Neural cell (in vitro differentiated cells): Measurements from ENCODE around the gene PPP2R3A. TPM values are rescaled to one million over a fixed set of nuclear protein-coding genes. Genes with fewer than 3 reads are reported as not detected.

Source experiments
- H2AFZ ChIP-seq: fragments of 200-600, 300-800 bp; sonication (generic), shearing (Covaris generic); 2 replicates; pipeline ENCODE4 v1.6.0; 2014; ENCODE audit warnings: low read depth, mild to moderate bottlenecking, antibody characterized with exemption, low read length, moderate library complexity
- H3F3A ChIP-seq: fragments of 200-600 bp; shearing (Covaris generic); 2 replicates; pipeline ENCODE4 v1.6.1; 2016; ENCODE audit warnings: mild to moderate bottlenecking, moderate library complexity, mixed read lengths, antibody characterized with exemption, low read length; ENCODE audit not compliant: insufficient read depth, poor library complexity, severe bottlenecking
- H3K27ac ChIP-seq: fragments of 200-600, 300-800 bp; sonication (generic), shearing (Covaris generic); 2 replicates; pipeline ENCODE4 v1.5.1; 2014; ENCODE audit warnings: mild to moderate bottlenecking, low read length, moderate library complexity
- H3K27me3 ChIP-seq: fragments of 300-800, 200-600 bp; sonication (generic), shearing (Covaris generic); 2 replicates; pipeline ENCODE4 v1.6.0; 2014; ENCODE audit warnings: mild to moderate bottlenecking, low read depth, low read length, moderate library complexity; ENCODE audit not compliant: insufficient read depth
- H3K36me3 ChIP-seq: fragments of 300-800, 200-600 bp; sonication (generic), shearing (Covaris generic); 2 replicates; pipeline ENCODE4 v1.5.1; 2014; ENCODE audit warnings: mild to moderate bottlenecking, antibody characterized with exemption, low read length, moderate library complexity; ENCODE audit not compliant: insufficient read depth
- H3K4me2 ChIP-seq: fragments of 300-800, 200-600 bp; sonication (generic), shearing (Covaris generic); 2 replicates; pipeline ENCODE4 v1.6.0; 2014; ENCODE audit warnings: mild to moderate bottlenecking, low read length
- H3K4me3 ChIP-seq: fragments of 300-800, 200-600 bp; sonication (generic), shearing (Covaris generic); 2 replicates; pipeline ENCODE4 v1.5.1; 2014; ENCODE audit warnings: mild to moderate bottlenecking, low read length, moderate library complexity
- H3K79me2 ChIP-seq: fragments of 200-600 bp; shearing (Covaris generic); replicated peaks from 2 replicates; pipeline ENCODE4 v1.6.0; 2014; ENCODE audit warnings: mild to moderate bottlenecking, low read length, moderate library complexity; ENCODE audit not compliant: insufficient read depth
- H3K9ac ChIP-seq: fragments of 300-800, 200-600 bp; sonication (generic), shearing (Covaris generic); 2 replicates; pipeline ENCODE4 v1.6.1; 2016; ENCODE audit warnings: mild to moderate bottlenecking, low read length, mixed read lengths
- H3K9me2 ChIP-seq: fragments of 200-600 bp; shearing (Covaris generic); 2 replicates; pipeline ENCODE4 v1.6.1; 2016; ENCODE audit warnings: mild to moderate bottlenecking, low read length, mixed read lengths; ENCODE audit not compliant: insufficient read depth
- H3K9me3 ChIP-seq: fragments of 200-600, 300-800 bp; sonication (generic), shearing (Covaris generic); 2 replicates; pipeline ENCODE4 v1.6.1; 2016; ENCODE audit warnings: mild to moderate bottlenecking, mixed run types, low read length, moderate library complexity, mixed read lengths
- H4K20me1 ChIP-seq: fragments of 200-600 bp; shearing (Covaris generic); 2 replicates; pipeline ENCODE4 v1.6.1; 2016; ENCODE audit warnings: mild to moderate bottlenecking, mixed run types; ENCODE audit not compliant: insufficient read depth
- EP300 ChIP-seq: fragments of 450-650 bp; conservative IDR thresholded peaks from 2 replicates; pipeline ENCODE4 v1.6.1; 2014; ENCODE audit warnings: antibody characterized with exemption, mild to moderate bottlenecking, moderate library complexity; ENCODE audit not compliant: poor library complexity, severe bottlenecking
- EZH2 ChIP-seq: fragments of 200-600, 300-800 bp; shearing (Covaris generic), sonication (generic); IDR thresholded peaks from 2 replicates; pipeline ENCODE4 v1.6.1; 2014; ENCODE audit warnings: antibody characterized with exemption, low read length, borderline replicate concordance, mild to moderate bottlenecking; ENCODE audit not compliant: insufficient read depth, poor library complexity, severe bottlenecking
- MXI1 ChIP-seq: fragments of 450-650 bp; conservative IDR thresholded peaks from 2 replicates; pipeline ENCODE4 v1.6.1; 2014; ENCODE audit warnings: antibody characterized with exemption, mild to moderate bottlenecking; ENCODE audit not compliant: poor library complexity, severe bottlenecking
- POLR2AphosphoS5 ChIP-seq: IDR thresholded peaks from 2 replicates; pipeline ENCODE4 v1.6.1; 2012
- RAD21 ChIP-seq: fragments of 450-650 bp; conservative IDR thresholded peaks from 2 replicates; pipeline ENCODE4 v1.6.1; 2014; ENCODE audit warnings: antibody characterized with exemption, mild to moderate bottlenecking, moderate library complexity
- SMC3 ChIP-seq: fragments of 450-650 bp; conservative IDR thresholded peaks from 2 replicates; pipeline ENCODE4 v1.6.1; 2014; ENCODE audit warnings: antibody characterized with exemption, mild to moderate bottlenecking, moderate library complexity; ENCODE audit not compliant: poor library complexity
- TAF1 ChIP-seq: IDR thresholded peaks from 2 replicates; pipeline ENCODE4 v1.6.1; 2012; ENCODE audit warnings: low read depth
- polyA plus RNA-seq: library from polyadenylated mRNA; depleted of rRNA; stranded (reverse); fragments of >200 nt; gene quantifications from 2 replicates; pipeline ENCODE4 v1.2.3, GENCODE V29; 2014
- TF ChIP-seq, protein P1 (sequence below): IDR thresholded peaks from 2 replicates; pipeline ENCODE4 v1.6.1; 2012; ENCODE audit warnings: borderline replicate concordance
- TF ChIP-seq, protein P2 (sequence below): fragments of 450-650 bp; IDR thresholded peaks from 2 replicates; pipeline ENCODE4 v1.5.1; 2014; ENCODE audit warnings: antibody characterized with exemption, mild to moderate bottlenecking, moderate library complexity; ENCODE audit not compliant: poor library complexity, severe bottlenecking

Gene PPP2R3A
- polyA plus RNA-seq, 1 donor from 2014 or later = 17.9 TPM

DNA sequence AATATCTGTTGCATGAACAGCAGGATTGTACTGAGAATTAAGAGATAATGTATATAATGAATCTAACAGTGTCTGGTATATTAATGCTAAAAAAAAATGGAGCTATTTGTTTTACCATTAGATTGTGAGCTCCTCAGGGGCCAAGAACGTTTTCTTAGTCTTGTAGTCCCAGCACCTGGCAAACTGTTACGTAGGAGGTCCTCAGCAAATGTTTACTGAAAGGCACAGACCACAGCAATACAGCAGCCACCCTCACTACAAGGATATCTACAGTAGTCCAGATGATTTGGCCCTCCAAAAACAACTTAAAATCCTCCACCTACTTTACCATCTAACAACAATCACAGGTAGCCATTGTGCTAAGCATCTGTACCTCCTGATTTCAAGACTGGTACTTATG, 170.9 kb downstream of the PPP2R3A start:
- no peak overlapping the region for H3K4me2 ChIP-seq
- TF ChIP-seq SMC3 = no peak
- TF ChIP-seq EZH2 = no peak
- TF ChIP-seq EP300 = no peak
- TF ChIP-seq, protein P1, sequence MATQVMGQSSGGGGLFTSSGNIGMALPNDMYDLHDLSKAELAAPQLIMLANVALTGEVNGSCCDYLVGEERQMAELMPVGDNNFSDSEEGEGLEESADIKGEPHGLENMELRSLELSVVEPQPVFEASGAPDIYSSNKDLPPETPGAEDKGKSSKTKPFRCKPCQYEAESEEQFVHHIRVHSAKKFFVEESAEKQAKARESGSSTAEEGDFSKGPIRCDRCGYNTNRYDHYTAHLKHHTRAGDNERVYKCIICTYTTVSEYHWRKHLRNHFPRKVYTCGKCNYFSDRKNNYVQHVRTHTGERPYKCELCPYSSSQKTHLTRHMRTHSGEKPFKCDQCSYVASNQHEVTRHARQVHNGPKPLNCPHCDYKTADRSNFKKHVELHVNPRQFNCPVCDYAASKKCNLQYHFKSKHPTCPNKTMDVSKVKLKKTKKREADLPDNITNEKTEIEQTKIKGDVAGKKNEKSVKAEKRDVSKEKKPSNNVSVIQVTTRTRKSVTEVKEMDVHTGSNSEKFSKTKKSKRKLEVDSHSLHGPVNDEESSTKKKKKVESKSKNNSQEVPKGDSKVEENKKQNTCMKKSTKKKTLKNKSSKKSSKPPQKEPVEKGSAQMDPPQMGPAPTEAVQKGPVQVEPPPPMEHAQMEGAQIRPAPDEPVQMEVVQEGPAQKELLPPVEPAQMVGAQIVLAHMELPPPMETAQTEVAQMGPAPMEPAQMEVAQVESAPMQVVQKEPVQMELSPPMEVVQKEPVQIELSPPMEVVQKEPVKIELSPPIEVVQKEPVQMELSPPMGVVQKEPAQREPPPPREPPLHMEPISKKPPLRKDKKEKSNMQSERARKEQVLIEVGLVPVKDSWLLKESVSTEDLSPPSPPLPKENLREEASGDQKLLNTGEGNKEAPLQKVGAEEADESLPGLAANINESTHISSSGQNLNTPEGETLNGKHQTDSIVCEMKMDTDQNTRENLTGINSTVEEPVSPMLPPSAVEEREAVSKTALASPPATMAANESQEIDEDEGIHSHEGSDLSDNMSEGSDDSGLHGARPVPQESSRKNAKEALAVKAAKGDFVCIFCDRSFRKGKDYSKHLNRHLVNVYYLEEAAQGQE = no peak
- no peak for TF ChIP-seq MXI1
- TF ChIP-seq POLR2AphosphoS5 = no peak
- TF ChIP-seq, protein P2, sequence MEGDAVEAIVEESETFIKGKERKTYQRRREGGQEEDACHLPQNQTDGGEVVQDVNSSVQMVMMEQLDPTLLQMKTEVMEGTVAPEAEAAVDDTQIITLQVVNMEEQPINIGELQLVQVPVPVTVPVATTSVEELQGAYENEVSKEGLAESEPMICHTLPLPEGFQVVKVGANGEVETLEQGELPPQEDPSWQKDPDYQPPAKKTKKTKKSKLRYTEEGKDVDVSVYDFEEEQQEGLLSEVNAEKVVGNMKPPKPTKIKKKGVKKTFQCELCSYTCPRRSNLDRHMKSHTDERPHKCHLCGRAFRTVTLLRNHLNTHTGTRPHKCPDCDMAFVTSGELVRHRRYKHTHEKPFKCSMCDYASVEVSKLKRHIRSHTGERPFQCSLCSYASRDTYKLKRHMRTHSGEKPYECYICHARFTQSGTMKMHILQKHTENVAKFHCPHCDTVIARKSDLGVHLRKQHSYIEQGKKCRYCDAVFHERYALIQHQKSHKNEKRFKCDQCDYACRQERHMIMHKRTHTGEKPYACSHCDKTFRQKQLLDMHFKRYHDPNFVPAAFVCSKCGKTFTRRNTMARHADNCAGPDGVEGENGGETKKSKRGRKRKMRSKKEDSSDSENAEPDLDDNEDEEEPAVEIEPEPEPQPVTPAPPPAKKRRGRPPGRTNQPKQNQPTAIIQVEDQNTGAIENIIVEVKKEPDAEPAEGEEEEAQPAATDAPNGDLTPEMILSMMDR = no peak
- no peak for TF ChIP-seq RAD21
- no peak for TF ChIP-seq TAF1
- no peak overlapping the region for H3K4me3 ChIP-seq
- H3K79me2 ChIP-seq = no peaks in the 10 kb centered on the region
- no peaks in the 10 kb centered on the region for H3K9me2 ChIP-seq
- H2AFZ ChIP-seq = no peak overlapping the region
- H3K9me3 ChIP-seq = no peaks in the 10 kb centered on the region
- no peaks in the 10 kb centered on the region for H4K20me1 ChIP-seq
- no peak overlapping the region for H3K27ac ChIP-seq
- H3K36me3 ChIP-seq = no peaks in the 10 kb centered on the region
- no peak overlapping the region for H3K9ac ChIP-seq
- H3F3A ChIP-seq = no peaks in the 10 kb centered on the region
- H3K27me3 ChIP-seq = no peaks in the 10 kb centered on the region

DNA sequence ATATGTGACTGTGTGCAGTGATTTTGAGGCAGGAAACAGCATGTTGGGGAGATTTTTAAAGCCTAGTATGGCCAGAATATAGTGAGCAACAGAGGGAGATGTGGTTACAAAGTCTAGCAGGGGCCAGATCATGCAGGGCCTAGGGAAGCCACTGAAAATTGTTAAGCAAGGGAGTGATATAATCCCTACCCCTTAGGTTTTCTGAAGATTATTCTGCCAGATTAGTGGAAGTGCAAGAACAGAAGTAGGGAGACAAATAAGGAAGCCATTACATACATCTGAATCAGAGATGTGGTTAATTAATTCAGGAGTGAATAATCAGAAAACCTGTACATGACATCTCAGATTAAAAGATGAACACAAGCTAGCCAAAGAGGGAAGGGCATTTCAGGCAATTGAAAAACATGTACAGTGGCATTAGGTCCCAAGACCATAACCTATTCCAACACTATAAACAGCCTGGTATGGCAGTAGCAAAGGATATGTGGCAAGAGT, 175.8 kb downstream of the PPP2R3A start:
- no peaks in the 10 kb centered on the region for H3K9me2 ChIP-seq
- H3F3A ChIP-seq = no peaks in the 10 kb centered on the region
- no peak overlapping the region for H3K9ac ChIP-seq
- H3K27me3 ChIP-seq = no peaks in the 10 kb centered on the region
- H3K36me3 ChIP-seq = no peaks in the 10 kb centered on the region
- H3K79me2 ChIP-seq = no peaks in the 10 kb centered on the region
- H3K4me2 ChIP-seq = no peak overlapping the region
- H2AFZ ChIP-seq = no peak overlapping the region
- H3K9me3 ChIP-seq = no peaks in the 10 kb centered on the region
- TF ChIP-seq SMC3 (no peak), MXI1 (no peak), EP300 (no peak), TAF1 (no peak), POLR2AphosphoS5 (no peak), RAD21 (no peak), EZH2 (no peak)
- TF ChIP-seq, protein P1 = no peak
- TF ChIP-seq, protein P2 = no peak
- no peak overlapping the region for H3K4me3 ChIP-seq
- H4K20me1 ChIP-seq = no peaks in the 10 kb centered on the region
- no peak overlapping the region for H3K27ac ChIP-seq
